Activated CD4-positive, alpha-beta T cell treated with anti-CD3 and anti-CD28 coated beads, Interleukin-10, Interleukin-2, amounts not matched to agents 100 ng/mL and 50 ng/mL, durations not matched to agents 16 hours and 8 hours (primary cell): ENCODE data around the gene INO80D.
"Not testable (repeated sequence)": the region's sequence is repeated elsewhere in the genome, so short reads cannot be mapped to it uniquely, and the experiment has no call there.

Experiments
- DNase-seq: peaks from one replicate; pipeline ENCODE4 v3.0.0-alpha.2; 2020

INO80D gene

DNA sequence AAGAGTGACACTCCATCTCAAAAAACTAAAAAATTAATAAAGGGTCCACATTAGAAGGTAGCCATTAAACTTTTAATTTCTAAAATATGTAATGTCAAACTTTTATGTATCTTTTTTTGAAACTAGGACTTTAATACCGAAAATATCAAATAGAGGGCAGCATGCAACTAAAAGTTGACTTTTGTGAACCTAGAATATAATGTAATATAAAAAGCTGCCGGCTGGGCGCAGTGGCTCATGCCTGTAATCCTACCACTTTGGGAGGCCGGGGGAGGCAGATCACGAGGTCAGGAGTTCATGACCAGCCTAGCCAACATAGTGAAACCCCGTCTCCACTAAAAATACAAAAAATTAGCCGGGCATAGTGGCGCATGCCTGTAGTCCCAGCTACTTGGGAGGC, 62.8 kb downstream of the INO80D start:
- no peak for DNase-seq

DNA sequence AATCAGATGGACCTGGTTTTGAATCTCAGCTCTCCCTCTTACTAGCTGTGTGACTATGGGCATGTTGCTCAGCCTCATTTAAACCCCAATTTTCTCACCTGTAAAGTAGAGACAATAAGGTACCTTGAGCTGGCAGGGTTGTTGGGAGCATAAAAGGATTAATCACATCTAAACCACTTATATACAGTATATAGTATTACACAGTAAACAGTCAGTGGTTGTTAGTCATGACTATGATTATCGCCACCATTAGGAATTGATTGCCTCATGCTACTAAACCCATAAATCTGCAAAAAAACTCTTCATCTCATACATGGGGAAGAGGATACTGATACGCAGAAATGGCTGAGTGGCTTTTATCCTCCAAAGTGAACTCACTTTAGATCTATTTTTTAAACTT, 65.8 kb downstream of the INO80D start:
- DNase-seq, result no peak

DNA sequence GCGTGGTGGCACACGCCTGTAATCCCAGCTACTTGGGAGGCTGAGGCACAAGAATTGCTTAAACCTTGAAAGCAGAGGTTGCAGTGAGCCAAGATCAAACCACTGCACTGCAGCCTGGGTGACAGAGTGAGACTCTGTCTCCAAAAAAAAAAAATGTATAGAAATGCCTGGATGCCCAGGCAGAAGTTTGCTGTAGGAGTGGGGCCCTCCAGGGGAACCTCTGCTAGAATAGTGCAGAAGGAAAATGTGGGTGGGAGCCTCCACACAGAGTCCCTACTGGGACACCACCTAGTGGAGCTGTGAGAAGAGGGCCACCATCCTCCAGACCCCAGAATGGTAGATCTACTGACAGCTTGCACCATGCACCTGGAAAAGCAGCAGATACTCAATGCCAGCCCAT, 70.2 kb downstream of the INO80D start:
- not testable (repeated sequence) for DNase-seq

DNA sequence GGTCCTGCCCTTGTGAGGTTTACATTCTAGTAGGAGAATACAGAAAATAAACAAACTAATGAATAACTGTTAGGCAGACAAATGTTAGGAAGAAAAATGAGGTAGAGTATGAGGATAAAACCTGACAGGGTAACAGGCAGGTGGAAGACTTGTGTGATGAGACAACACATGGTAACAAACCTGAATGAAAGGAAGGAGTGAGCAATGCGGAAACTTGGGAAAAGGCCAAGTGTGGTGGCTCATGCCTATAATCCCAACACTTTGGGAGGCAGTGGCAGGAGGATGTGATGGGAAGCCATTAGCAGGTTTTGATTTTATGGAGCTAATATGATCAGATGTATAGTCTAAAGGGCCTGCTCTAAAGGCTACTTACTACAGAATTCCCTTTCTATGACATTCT, 74.2 kb downstream of the INO80D start:
- DNase-seq, result no peak

DNA sequence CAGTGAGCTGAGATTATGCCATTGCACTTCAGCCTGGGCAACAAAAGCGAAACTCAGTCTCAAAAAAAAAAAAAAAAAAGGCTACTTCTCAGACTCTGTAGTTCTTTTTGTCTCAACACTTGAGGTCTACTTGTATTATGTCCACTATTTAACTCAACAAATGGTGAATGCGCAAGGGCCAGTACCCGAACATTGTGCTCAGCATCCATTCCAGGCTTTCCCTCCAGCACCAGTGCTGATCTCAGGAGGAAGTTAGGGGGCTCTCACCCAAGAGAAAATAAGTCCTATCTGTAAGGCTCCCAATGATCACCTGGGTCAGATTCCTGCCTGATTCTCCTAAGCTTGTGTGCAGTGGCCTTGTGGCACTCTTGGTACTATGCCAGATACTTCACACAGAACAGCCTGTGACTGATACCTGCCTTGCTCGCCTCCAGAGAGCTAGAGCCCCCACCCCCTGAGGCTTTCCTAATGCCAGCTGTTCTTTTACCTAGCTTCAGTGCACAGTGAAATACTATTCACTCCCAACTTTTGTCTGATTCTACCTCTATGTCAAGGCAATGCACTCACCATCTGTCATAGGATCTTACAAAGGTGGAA, 74.9 kb downstream of the INO80D start:
- DNase-seq, result no peak

DNA sequence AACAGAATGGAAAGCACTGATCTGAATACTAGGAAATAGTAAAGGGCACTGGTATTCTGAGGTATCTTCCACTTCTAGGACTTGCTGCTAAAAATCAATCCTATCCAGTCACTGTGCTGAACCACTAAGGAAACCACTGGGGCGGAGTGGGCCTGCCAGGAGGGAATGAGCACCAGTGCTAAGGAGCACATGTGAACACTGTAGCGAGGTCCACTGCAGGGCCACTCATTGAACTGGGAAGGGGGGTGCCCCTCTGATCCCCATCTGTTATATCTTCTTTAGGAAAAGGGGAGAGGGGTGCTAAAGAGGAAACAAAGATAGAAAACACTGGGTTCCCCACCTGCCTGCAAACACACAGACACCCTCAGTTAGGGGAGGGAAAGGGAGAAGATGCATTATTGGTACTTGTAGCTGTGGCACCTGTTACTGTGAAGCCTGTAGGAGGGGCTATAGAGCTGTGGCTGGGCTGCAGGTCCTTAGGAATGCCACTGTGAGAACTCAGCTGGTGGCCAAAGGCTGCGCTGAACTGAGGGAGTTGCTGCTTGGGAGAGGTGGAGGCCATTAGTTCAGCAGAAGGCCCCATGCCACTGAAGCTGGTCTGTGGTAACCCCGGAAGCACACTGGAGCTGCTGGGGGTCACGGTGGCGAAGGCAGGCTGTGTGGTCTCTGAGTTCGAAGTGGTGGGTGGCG, 81.8 kb downstream of the INO80D start:
- DNase-seq, result peak; percentile 14

DNA sequence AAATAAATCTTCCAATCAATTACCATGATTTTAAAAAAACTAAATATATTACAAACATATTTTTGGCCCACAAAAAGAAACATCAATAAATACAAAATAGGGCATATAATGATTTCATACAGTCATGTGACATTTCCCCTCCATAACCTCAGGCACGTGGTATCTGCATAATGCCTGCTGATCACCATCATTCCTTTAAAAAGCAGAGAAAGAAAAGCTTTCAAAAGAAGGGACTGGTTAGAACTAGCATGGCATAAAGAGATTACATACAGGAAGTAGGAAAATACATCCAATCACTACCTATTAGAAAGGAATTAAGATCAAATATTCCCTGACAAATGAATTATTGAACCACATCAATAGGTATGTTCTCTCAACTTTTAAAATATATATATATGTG, 83.5 kb downstream of the INO80D start:
- no peak for DNase-seq

DNA sequence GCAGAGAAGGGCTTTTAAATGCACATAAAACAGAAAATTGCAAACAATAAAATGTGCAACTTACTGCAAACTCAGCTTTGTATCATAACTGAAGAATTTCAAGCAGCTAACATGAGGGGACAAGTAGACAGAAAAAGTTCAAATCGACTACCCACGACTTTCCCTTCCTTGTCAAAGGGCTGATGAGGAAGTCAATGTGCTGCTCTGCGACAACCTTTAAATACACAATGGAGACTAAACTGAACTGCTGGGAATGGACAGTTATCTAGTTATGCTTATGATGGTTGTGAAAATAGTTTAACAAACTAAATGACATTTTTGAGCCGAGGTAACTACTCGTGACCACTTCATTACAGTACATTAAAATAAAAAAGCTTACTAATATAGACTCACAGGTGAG, 84.1 kb downstream of the INO80D start:
- DNase-seq, result no peak

DNA sequence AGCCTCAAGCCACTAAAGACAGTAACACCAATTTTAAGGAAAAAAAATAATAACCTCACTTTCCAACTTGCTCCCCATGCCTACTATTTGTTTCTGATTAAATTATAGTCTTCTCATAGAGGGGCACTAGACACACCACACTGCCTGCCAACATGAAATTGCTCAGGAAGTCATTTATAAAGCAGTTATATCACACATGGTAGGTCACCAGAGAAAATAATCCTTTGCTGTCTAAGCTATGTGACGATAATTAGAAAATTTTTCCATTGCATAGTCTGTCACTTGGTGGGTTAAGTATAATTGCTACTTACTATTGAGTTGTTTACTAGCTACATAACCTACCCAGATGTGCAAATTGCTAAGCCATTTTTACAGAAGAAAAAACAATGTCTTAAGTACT, 85.2 kb downstream of the INO80D start:
- DNase-seq, result no peak

DNA sequence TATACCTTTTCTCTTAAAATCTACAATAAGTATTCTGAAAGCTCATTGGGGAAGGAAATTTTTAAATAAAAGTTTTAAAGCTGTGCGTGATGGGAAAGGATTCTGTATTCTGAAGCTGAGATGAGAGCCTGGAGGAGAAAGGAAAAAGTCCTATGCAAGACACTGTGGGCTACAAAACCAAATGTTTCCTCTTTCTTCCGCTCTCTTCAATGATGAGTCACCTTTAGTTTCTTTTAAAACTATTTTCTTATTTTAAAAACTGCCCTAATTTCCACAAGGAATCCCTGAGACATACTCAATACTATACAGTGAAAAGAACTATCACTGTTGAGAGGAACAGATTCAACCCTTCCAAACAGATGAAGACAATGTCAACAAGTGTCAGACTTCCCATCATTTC, 87.4 kb downstream of the INO80D start:
- DNase-seq, result no peak

DNA sequence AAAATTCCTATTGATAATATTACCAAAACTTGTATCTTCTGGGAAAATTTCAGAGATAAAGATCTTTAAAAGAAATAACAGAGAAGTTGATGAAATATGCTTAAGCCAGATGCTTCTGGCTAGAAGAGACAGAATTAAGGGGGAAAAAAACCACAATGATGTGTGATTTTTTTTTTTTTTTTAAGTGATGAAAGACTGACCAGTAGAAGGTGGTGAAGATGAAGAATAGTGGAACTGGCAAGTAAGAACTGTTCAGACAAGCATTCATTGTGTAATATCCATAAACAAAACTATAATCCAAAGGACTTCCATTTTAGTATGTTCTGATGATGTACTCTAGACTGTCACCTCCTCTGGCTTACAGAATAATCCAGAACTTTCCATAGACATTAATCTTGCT, 89.8 kb downstream of the INO80D start:
- DNase-seq, result no peak

DNA sequence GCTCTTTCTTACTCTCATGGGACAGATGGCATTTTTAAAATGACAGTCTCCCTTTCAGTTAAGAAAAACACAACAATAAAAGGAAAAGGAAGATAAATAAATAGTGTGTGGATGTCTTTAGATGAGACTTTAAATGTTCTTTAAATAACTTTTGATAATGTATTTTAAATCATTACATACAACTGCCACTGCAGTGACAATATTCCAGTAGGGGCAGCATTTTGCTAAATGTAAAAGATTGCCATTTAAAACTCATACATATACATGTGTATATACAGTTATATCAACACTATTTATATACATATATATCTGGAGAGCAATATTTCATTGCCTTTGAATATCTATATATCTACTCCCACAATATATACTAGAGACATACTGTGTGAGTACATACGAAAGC, 90.7 kb downstream of the INO80D start:
- DNase-seq, result no peak

DNA sequence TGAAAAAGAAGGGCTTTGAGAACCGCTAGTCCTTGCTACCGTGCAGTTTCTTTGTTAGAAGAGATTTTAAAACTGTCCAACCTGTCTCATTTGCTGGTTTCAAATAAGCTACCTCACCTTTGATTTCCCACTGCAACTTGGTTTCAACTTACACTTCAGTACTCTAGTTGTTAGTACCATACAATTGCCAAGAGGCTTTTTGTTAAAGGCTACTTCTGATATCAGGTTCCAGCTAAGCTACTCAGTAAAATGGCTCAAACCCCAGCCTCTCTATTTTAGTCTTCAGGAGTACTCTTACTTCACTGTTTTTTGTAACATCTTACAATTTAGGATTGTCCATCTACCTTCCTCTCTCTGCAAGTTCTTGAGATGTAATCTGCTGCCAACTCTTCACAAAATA, 91.6 kb downstream of the INO80D start:
- DNase-seq, result no peak

DNA sequence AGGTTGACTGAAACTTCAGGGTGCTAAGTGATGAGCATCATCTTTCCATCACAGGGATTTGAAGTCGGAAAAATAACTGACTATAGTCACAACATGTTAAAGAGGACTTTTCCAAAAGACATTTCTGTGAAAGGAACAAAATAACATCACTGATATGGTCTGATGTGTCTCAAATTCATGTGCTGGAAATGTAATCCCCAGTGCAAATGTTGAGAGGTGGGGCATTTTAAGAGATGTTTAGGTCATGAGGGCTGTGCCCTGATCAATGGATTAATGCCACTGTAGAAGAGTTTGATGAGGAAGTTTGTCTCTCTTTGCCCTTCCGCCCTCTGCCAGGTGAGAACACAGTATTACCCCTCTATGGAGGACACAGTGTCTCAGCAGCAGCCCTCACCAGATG, 95.9 kb downstream of the INO80D start:
- no peak for DNase-seq

DNA sequence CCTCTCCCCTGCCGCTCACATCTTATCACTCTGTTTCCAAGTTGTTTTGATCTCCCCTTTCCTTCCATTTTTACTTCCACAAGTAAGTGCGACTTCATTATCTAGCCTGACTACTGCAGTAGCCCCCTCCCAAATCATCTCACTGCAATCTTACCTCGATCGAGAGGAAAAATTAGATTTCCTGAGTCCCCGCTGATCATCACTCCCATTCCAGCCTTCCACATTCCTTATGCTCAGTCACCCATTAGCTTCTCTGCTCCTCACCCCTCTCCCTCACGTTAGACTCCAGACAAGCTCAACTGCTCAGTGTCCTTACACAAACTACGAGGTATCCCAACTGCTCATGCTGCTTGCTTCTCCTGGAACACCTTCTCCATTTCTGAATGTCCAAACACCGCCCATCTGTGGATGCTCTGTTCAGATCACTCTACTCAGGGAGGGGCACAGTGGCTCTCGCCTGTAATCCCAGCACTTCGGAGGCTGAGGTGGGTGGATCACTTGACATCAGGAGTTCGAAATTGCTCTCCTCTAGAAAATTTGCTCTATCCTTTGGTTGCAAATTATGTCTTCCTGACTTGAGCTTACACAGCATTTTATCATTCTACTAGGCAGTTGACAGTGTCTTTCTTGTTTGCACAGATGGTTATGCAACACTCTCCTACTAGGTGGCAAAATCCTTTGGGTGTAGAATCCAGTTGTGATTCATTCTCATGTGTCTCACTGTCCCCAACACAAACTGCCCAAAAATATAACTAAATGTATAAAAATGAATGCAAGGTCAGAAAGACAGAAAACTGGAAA, 96.5 kb downstream of the INO80D start:
- no peak for DNase-seq

DNA sequence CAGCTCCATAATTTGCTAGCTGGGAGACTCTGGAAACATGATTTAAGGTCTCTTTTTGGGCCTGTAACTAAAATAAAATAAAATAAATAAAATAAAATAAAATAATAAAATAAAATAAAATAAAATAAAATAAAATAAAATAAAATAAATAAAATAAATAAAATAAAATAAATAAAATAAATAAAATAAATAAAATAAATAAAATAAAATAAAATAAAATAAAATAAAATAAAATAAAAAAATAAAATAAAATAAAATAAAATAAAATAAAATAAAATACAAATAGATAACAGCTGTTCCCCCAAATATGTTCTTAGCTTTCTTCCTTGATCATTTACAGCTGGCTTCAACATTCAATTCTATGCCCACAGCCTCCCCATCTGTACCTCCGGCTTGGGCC, 97.3 kb downstream of the INO80D start:
- not testable (repeated sequence) for DNase-seq

DNA sequence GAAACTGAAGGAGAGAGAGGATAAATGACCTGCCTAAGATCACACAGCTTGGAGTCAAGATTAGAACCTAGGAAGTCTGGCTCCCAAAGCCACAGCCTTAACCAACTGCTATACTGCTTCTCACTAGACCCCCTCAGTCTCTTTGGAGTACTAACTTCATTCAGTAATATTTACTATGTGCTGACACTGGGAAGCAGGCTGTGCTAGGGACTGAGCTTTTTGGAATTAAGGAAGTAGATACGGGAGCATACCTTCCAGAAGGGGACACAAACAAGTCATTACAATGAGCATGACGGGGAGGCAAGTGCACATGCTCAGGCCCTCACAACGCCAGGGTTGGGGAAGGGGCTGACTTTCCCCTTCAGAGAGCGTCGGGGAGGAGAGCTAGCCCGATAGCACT, 97.7 kb downstream of the INO80D start:
- DNase-seq, result no peak

DNA sequence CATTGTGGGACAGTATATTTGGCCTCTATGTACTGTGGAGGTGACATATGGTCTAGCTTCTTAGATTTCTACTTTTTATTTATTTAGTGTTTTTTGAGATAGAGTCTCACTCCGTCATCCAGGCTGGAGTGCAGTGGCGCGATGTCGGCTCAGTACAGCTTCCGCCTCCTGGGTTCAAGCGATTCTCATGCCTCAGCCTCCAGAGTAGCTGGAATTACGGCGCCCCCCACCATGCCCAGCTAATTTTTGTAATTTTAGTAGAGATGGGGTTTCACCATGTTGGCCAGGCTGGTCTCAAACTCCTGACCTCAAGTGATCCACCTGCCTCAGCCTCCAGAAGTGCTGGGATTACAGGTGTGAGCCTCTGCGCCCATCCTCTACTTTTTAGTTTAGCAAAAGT, 99.6 kb downstream of the INO80D start:
- not testable (repeated sequence) for DNase-seq

DNA sequence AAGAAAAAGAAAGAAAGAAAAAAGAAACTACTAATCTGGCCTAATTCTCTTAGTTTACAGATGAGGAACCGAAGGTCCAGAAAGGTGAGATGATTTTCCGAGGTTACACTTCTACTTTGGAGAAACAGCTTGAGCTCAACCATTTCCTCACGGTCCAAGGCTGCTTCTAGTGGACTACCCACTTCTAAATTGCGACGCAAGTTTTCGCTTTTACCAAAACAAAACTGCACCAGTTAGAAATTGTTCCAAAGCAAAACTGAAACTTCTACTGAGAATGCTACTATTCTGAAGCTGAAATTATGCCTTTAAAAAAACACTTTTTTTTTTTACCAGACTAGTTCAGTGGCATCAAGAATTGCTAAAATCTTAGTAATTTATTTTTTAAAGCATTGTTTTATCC, 101.6 kb downstream of the INO80D start:
- DNase-seq, result peak; percentile 44

DNA sequence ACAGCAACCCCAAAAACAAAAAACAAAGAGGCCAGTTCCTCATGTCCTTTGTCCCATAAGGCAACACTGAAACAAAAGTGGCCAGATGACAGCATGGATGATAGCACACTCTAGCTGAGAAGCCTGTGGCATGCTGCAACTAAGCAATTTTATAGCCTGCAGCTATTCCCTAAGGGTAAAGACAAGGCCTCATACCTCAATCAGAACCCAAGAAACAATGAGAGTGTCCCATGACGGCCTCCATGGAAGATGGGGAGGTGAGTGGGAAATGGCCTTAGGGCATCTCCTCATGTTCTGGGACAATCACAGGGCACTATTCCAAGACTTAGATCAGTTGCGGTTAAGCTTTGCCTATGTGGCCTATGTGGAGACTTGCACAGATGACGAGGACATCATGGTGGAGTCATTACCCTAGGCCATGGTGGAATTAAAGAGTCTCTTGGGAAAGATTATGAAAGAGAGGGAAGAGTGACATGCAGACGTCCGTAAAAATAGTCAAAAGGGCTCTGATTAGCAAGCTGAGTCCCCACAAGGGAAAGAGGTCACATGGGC, 103.1 kb downstream of the INO80D start:
- DNase-seq, result no peak

DNA sequence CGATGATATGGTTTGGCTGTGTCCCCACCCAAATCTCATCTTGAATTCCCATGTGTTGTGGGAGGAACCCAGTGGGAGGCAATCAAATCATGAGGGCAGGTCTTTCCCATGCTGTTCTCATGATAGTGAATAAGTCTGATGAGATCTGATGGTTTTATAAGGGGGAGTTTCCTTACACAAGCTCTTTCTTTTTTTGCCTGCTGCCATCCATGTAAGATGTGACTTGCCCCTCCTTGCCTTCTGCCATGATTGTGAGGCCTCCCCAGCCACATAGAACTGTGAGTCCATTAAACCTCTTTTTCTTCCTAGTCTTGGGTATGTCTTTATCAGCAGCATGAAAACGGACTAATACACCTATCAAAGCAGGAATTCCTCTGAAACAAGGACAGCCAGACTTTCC, 107.2 kb downstream of the INO80D start:
- not testable (repeated sequence) for DNase-seq

DNA sequence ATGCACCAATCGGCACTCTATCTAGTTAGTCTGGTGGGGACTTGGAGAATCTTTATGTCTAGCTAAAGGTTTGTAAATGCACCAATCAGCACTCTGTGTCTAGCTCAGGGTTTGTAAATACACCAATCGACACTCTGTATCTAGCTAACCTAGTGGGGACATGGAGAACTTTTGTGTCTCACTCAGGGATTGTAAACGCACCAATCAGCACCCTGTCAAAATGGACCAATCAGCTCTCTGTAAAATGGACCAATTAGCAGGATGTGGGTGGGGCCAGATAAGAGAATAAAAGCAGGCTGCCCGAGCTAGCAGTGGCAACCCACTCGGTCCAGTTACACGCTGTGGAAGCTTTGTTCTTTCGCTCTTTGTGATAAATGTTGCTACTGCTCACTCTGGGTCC, 108.3 kb downstream of the INO80D start:
- not testable (repeated sequence) for DNase-seq

DNA sequence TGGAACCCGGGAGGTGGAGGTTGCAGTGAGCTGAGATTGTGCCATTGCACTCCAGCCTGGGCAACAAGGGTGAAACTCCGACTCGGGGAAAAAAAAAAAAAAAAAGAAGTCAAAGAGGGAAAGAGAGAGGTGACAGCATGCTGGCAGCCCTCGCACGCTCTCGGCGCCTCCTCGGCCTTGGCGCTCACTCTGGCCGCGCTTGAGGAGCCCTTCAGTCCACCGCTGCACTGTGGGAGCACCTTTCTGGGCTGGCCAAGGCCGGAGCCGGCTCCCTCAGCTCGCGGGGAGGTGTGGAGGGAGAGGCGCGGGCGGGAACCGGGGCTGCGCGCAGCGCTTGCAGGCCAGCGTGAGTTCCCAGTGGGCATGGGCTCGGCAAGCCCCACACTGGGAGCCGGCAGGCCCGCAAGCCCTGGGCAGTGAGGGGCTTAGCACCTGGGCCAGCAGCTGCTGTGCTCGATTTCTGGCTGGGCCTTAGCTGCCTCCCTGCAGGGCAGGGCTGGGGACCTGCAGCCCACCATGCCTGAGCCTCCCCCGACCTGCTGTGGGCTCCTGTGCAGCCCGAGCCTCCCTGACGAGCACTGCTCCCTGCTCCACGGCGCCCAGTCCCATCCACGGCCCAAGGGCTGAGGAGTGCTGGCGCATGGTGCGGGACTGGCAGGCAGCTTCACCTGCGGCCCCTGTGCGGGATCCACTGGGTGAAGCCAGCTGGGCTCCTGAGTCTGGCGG, 108.9 kb downstream of the INO80D start:
- not testable (repeated sequence) for DNase-seq
